GM12891 (cell line): ENCODE results near the gene KCTD16.

Experiments used
- PAX5 ChIP-seq: IDR thresholded peaks from 2 replicates; pipeline ENCODE4 v1.6.1; 2011; ENCODE audit warnings: low read length, moderate library complexity, mild to moderate bottlenecking; ENCODE audit not compliant: insufficient read depth, severe bottlenecking
- POLR2A ChIP-seq: IDR thresholded peaks from 2 replicates; pipeline ENCODE4 v1.6.1; 2011; ENCODE audit warnings: low read depth, low read length, control low read depth
- POLR2AphosphoS5 ChIP-seq: IDR thresholded peaks from 2 replicates; pipeline ENCODE4 v1.6.1; 2011; ENCODE audit warnings: low read depth, low read length, control low read depth
- POU2F2 ChIP-seq: IDR thresholded peaks from 2 replicates; pipeline ENCODE4 v1.6.1; 2011; ENCODE audit warnings: low read depth, mild to moderate bottlenecking, control low read depth, low read length, moderate library complexity
- SPI1 ChIP-seq: IDR thresholded peaks from 2 replicates; pipeline ENCODE4 v1.6.1; 2011; ENCODE audit warnings: low read depth, low read length, control low read depth
- TAF1 ChIP-seq: IDR thresholded peaks from 2 replicates; pipeline ENCODE4 v1.6.1; 2011; ENCODE audit warnings: low read depth, low read length, control low read depth

- no peak for TF ChIP-seq POLR2AphosphoS5
- no peak for TF ChIP-seq TAF1
- TF ChIP-seq POLR2A = no peak
- no peak for TF ChIP-seq POU2F2
- no peak for TF ChIP-seq SPI1
- TF ChIP-seq PAX5 = no peak
Measured at GRCh38 chr5:144209361-144209760, 38.7 kb downstream of the KCTD16 start.
